Astrocyte of the spinal cord (primary cell): ENCODE measurements around the gene OGFOD3.

Source experiments
- DNase-seq: peaks from one replicate; pipeline ENCODE4 v3.0.0; 2011; ENCODE audit warnings: low read depth, low spot score
- H3K4me3 ChIP-seq: 2 replicates; pipeline ENCODE4 v1.5.1; 2011; ENCODE audit warnings: low read depth, mild to moderate bottlenecking, low read length, moderate library complexity
- CTCF ChIP-seq: IDR thresholded peaks from 2 replicates; pipeline ENCODE4 v1.5.1; 2012; ENCODE audit warnings: low read depth, mild to moderate bottlenecking, low read length, inconsistent platforms
- in situ Hi-C: cut with HindIII; loops from 2 replicates; pipeline ENCODE4 v1.10.0; 2017; ENCODE audit warnings: low sequenced_read_pairs

OGFOD3 gene

GRCh38 chr17:82391496-82392066, 26.8 kb downstream of the OGFOD3 start:
- H3K4me3 ChIP-seq, result no peak overlapping the region

GRCh38 chr17:82390860-82391435, 27.4 kb downstream of the OGFOD3 start:
- no peak for DNase-seq
- no peak overlapping the region for H3K4me3 ChIP-seq
- TF ChIP-seq CTCF, result no peak
- in situ Hi-C loops, result no loop called here

More at GRCh38 chr17:82391496-82392066, 26.8 kb downstream of the OGFOD3 start:
- DNase-seq, result no peak
- in situ Hi-C loops, result no loop called here
- TF ChIP-seq CTCF, result no peak

DNA sequence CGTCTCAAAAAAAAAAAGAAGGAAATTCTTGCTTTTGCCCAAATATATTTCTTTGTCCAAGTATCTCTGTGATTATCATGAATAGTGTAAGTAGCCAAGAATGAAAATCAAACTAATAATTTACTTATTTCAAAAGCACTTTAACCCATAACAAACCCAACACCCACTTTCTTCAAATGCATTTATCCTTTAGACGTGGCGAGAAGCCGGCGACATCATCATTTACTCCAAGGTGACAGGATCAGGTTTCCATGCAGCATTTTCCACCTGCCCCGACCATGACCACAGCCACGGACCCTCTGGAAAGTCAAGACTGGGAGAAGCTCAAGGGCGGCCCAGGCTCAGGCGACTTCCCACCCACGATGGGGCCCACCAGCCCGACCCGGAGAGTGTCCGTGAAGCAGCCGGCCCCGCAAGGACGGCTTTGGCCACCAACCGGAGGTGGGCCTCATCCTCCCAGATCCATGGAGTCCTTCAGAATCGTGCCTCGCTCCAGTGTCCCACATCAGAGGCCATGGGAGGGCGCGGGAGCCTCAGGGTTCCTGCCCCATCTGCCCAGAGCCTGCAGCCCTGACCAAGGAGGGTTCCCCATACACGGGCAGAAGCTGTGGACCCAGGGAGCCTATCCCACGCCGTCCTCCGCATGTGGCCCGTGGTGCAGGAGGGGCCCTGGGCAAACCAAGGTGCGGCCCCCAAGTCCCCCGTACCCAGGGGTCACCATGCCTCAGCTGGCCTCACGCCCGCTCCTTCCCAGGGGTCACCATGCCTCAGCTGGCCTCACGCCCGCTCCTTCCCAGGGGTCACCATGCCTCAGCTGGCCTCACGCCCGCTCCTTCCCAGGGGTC, 28.1 kb downstream of the OGFOD3 start:
- no peak overlapping the region for H3K4me3 ChIP-seq
- no peak for DNase-seq
- in situ Hi-C loops, result no loop called here
- TF ChIP-seq CTCF, result no peak

GRCh38 chr17:82389379-82389778, 29.0 kb downstream of the OGFOD3 start:
- H3K4me3 ChIP-seq, result no peak overlapping the region
- DNase-seq, result no peak
- in situ Hi-C loops, result no loop called here
- TF ChIP-seq CTCF, result no peak

GRCh38 chr17:82388922-82389283, 29.5 kb downstream of the OGFOD3 start:
- DNase-seq, result no peak
- no peak overlapping the region for H3K4me3 ChIP-seq
- in situ Hi-C loops, result no loop called here
- TF ChIP-seq CTCF, result no peak

DNA sequence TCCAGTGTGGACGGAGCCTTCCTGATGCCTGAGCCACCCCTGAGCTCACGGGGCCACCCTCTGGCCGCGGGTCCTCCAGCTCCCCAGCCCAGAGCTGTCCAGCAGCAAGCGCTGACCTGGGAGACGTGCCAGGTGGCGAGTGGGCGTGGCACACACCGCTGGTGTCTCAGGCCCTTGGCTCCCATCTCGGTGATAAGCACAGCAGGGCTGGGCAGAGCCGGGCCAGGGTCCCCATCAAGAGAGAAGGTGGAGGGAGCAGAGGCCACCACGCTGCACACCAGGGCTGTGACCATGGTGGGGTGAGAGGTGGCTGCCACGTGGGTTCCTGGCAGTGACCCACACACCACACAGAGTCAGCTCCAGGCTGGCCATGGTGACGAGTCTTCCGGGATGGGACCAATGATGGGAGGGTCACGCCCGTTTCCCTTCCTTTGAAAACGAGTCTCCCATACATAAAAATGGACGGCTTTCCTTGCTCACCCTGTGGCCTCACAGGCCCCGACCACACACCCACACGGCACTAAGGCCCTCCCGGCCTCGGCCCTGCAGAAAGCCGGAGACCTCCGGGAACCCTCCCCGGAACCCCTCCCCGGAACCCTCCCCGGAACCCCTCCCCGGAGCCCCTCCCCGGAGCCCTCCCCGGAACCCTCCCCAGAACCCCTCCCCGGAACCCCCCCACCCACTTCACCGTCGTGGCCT, 30.0 kb downstream of the OGFOD3 start:
- no peak overlapping the region for H3K4me3 ChIP-seq
- no peak for TF ChIP-seq CTCF
- in situ Hi-C loops, result no loop called here
- DNase-seq, result no peak
